A673 (cell line): ENCODE measurements around the gene ASIC3. TPM values are rescaled to one million over a fixed set of nuclear protein-coding genes. Genes with fewer than 3 reads are reported as not detected.

Experiments used
- BruUV-seq: library from RNA; stranded (reverse); fragments of 400-500 nt; replicated peaks from 2 replicates; lab custom pipeline; 2021; lab: Mats Ljungman, UMichigan
- CTCF ChIA-PET: fragments of 300-600 bp; sonication (Branson Sonifier 250); formaldehyde crosslinking; loops from one replicate; lab custom pipeline; 2022; ENCODE audit warnings: antibody characterized with exemption; lab: Charles Lee
- POLR2A ChIA-PET: fragments of 300-600 bp; sonication (Branson Sonifier 250); formaldehyde crosslinking; loops from one replicate; lab custom pipeline; 2022; ENCODE audit warnings: antibody characterized with exemption; ENCODE audit not compliant: low non-redundant PET; lab: Charles Lee
- DNase-seq: peaks from one replicate; pipeline ENCODE4 v3.0.0-alpha.2; 2015; ENCODE audit warnings: low spot score
- H3K27ac ChIP-seq: fragments of 200-600 bp; sonication (generic); 2 replicates; pipeline ENCODE4 v1.5.1; 2016; ENCODE audit warnings: mixed run types, low read depth, mild to moderate bottlenecking, mixed read lengths, antibody characterized with exemption, low read length; ENCODE audit not compliant: poor library complexity, severe bottlenecking
- H3K27me3 ChIP-seq: fragments of 200-600 bp; sonication (generic); replicated peaks from 2 replicates; pipeline ENCODE4 v1.6.1; 2017; ENCODE audit warnings: mixed run types, low read depth, mild to moderate bottlenecking, mixed read lengths, antibody characterized with exemption, low read length; ENCODE audit not compliant: insufficient read depth, poor library complexity
- H3K36me3 ChIP-seq: fragments of 200-600 bp; sonication (generic); 2 replicates; pipeline ENCODE4 v1.6.1; 2016; ENCODE audit warnings: mixed run types, mild to moderate bottlenecking, mixed read lengths, antibody characterized with exemption, low read length; ENCODE audit not compliant: insufficient read depth, poor library complexity, severe bottlenecking
- H3K4me1 ChIP-seq: fragments of 200-600 bp; sonication (generic); 2 replicates; pipeline ENCODE4 v1.6.1; 2017; ENCODE audit warnings: mixed run types, mild to moderate bottlenecking, mixed read lengths, antibody characterized with exemption, low read length; ENCODE audit not compliant: insufficient read depth, poor library complexity, severe bottlenecking
- H3K4me3 ChIP-seq: fragments of 200-600 bp; sonication (generic); 2 replicates; pipeline ENCODE4 v1.5.1; 2016; ENCODE audit warnings: low read depth, mixed run types, mild to moderate bottlenecking, mixed read lengths, low read length; ENCODE audit not compliant: poor library complexity, severe bottlenecking
- H3K9me3 ChIP-seq: fragments of 200-600 bp; sonication (generic); 2 replicates; pipeline ENCODE4 v1.6.1; 2016; ENCODE audit warnings: mixed run types, low read depth, mild to moderate bottlenecking, mixed read lengths, antibody characterized with exemption, low read length; ENCODE audit not compliant: poor library complexity, severe bottlenecking
- CTCF ChIP-seq: fragments of 300-800, 200-600 bp; sonication (generic); conservative IDR thresholded peaks from 2 replicates; pipeline ENCODE4 v1.5.1; 2017; ENCODE audit warnings: low read depth, mild to moderate bottlenecking, antibody characterized with exemption, low read length, moderate library complexity, mixed read lengths
- EZH2 ChIP-seq: fragments of 200-600 bp; sonication (generic); IDR thresholded peaks from 2 replicates; pipeline ENCODE4 v1.6.1; 2017; ENCODE audit warnings: borderline replicate concordance, low read depth, mild to moderate bottlenecking, mixed read lengths, antibody characterized with exemption, low read length; ENCODE audit not compliant: poor library complexity, severe bottlenecking
- intact Hi-C: fragments of 100-400 bp; cut with micrococcal nuclease; formaldehyde crosslinking; loops from one replicate; pipeline ENCODE4 v1.10.0; 2022; ENCODE audit not compliant: unreplicated experiment
- total RNA-seq: library from RNA; stranded (reverse); gene quantifications from 2 replicates; pipeline ENCODE4 v1.2.3, GENCODE V29; 2021

Gene ASIC3
- total RNA-seq, 1 experiment from 2014 or later: 4.5 TPM

GRCh38 chr7:151028131-151028947 lies 20.0 kb upstream of the ASIC3 start, which contains the start of gene ABCB8:
ABCB8 (plus strand) TSS chr7:151028450; CDS start chr7:151028516, 66 bp downstream.
- no peaks in the 10 kb centered on the region for H3K4me1 ChIP-seq
- BruUV-seq: TSS peak; percentile 73
- no peaks in the 10 kb centered on the region for H3K27me3 ChIP-seq
- POLR2A ChIA-PET: interaction anchor here (0.5 kb wide), 1 partner anchor 81 kb away, joined by 5 read pairs; no protein-coding TSS in a partner anchor
- peak within 1 kb of the TSS; percentile 62 for H3K4me3 ChIP-seq
- peak; percentile 99 for DNase-seq
- intact Hi-C loops: loop anchor here (2.0 kb wide), 1 partner anchor 30 kb away; the partner anchor contains the start of gene SLC4A2
- no peaks in the 10 kb centered on the region for H3K36me3 ChIP-seq
- CTCF ChIA-PET: interaction anchor here (0.7 to 1.5 kb wide), 4 partner anchors 10 to 96 kb away, joined by 3 to 5 read pairs (median 4); no protein-coding TSS in a partner anchor
- TF ChIP-seq EZH2: no peak
- TF ChIP-seq CTCF: peak; percentile 43
- no peaks in the 10 kb centered on the region for H3K9me3 ChIP-seq
- peak within 1 kb of the TSS; percentile 57 for H3K27ac ChIP-seq

GRCh38 chr7:151028948-151029501 lies 19.3 kb upstream of the ASIC3 start:
- H3K27ac ChIP-seq: peak overlapping the region; percentile 57

More at GRCh38 chr7:151028948-151029501, 19.3 kb upstream of the ASIC3 start:
- Histone ChIP-seq H3K4me1 (no peaks in the 10 kb centered on the region), H3K9me3 (no peaks in the 10 kb centered on the region), H3K27me3 (no peaks in the 10 kb centered on the region), H3K36me3 (no peaks in the 10 kb centered on the region), H3K4me3 (peak overlapping the region; percentile 62)
- CTCF ChIA-PET: interaction anchor here (1.4 to 1.5 kb wide), 3 partner anchors 10 to 95 kb away, joined by 3 to 5 read pairs (median 4); no protein-coding TSS in a partner anchor
- DNase-seq: no peak
- intact Hi-C loops: loop anchor here (2.0 kb wide), 1 partner anchor 30 kb away; the partner anchor contains the start of gene SLC4A2
- BruUV-seq: no TSS peak
- TF ChIP-seq CTCF (no peak), EZH2 (no peak)
- POLR2A ChIA-PET: no interaction called here
